H1 (cell line): Measurements from ENCODE around the gene SS18. TPM values are rescaled to one million over a fixed set of nuclear protein-coding genes. Genes with fewer than 3 reads are reported as not detected.

Source experiments
- CTCF ChIA-PET: fragments of 300-600 bp; sonication (Branson Sonifier 250); formaldehyde crosslinking; loops from one replicate; lab custom pipeline; 2021; ENCODE audit not compliant: partially characterized antibody; lab: Charles Lee
- POLR2A ChIA-PET: fragments of 300-600 bp; sonication (Branson Sonifier 250); formaldehyde crosslinking; loops from one replicate; lab custom pipeline; 2021; ENCODE audit warnings: inconsistent platforms; ENCODE audit not compliant: partially characterized antibody; lab: Charles Lee
- DNase-seq, 2 experiments: peaks; one replicate each; pipeline versions ENCODE4 v3.0.0 to v3.0.0-alpha.2; 2010 to 2022; ENCODE audit warnings: low spot score in 2 of 2, low read depth in 1 of 2, mixed read lengths in 1 of 2
- FAIRE-seq: peaks from 2 replicates; lab custom pipeline; 2011; peaks lifted over from hg19 to GRCh38; lab: Jason Lieb, UNC
- H2AFZ ChIP-seq: 2 replicates; pipeline ENCODE4 v1.8.1; 2012; ENCODE audit warnings: low read length, inconsistent platforms
- H2AK5ac ChIP-seq: 2 replicates; pipeline ENCODE4 v1.6.1; 2013; ENCODE audit warnings: low read depth, low read length
- H2BK120ac ChIP-seq: replicated peaks from 2 replicates; pipeline ENCODE3; 2013; ENCODE audit warnings: low read depth, low read length, inconsistent platforms
- H2BK12ac ChIP-seq: 2 replicates; pipeline ENCODE4 v1.6.1; 2013; ENCODE audit warnings: low read depth, low read length
- H2BK15ac ChIP-seq: 2 replicates; pipeline ENCODE4 v1.6.1; 2013; ENCODE audit warnings: low read length
- H2BK20ac ChIP-seq: 2 replicates; pipeline ENCODE4 v1.6.1; 2013; ENCODE audit warnings: low read length
- H2BK5ac ChIP-seq: 2 replicates; pipeline ENCODE4 v1.6.1; 2013; ENCODE audit warnings: low read depth, low read length
- H3K14ac ChIP-seq: 2 replicates; pipeline ENCODE4 v1.6.1; 2013; ENCODE audit warnings: inconsistent platforms; ENCODE audit not compliant: insufficient read length
- H3K18ac ChIP-seq: 2 replicates; pipeline ENCODE4 v1.6.1; 2013; ENCODE audit warnings: low read length; ENCODE audit errors: extremely low read depth
- H3K23ac ChIP-seq: 2 replicates; pipeline ENCODE4 v1.6.1; 2013; ENCODE audit warnings: inconsistent platforms; ENCODE audit not compliant: insufficient read length
- H3K23me2 ChIP-seq: 2 replicates; pipeline ENCODE4 v1.6.1; 2013; ENCODE audit warnings: low read depth, low read length
- H3K27ac ChIP-seq: 2 replicates; pipeline ENCODE4 v1.6.1; 2011; ENCODE audit warnings: low read depth, low read length, inconsistent platforms
- H3K27me3 ChIP-seq, 4 experiments: replicated peaks in 1 of 4; 1 replicate in 1 of 4; 2 replicates in 3 of 4; pipeline versions ENCODE4 v1.6.1 to v1.8.1; 2011 to 2013; ENCODE audit warnings: low read length in 3 of 4, mild to moderate bottlenecking in 3 of 4, inconsistent platforms in 2 of 4, mixed read lengths in 2 of 4, moderate library complexity in 1 of 4; ENCODE audit not compliant: control insufficient read depth in 3 of 4, insufficient read depth in 3 of 4; ENCODE audit errors: extremely low read depth in 1 of 4
- H3K36me3 ChIP-seq, 4 experiments: 2 replicates each; pipeline versions ENCODE4 v1.6.1 to v1.8.1; 2011 to 2013; ENCODE audit warnings: mild to moderate bottlenecking in 4 of 4, low read length in 3 of 4, moderate library complexity in 2 of 4, control low read depth in 1 of 4, inconsistent platforms in 1 of 4; ENCODE audit not compliant: insufficient read depth in 4 of 4, control insufficient read depth in 2 of 4
- H3K4ac ChIP-seq: replicated peaks from 2 replicates; pipeline ENCODE3; 2013; ENCODE audit warnings: low read length, low read depth, mixed read lengths, inconsistent platforms; ENCODE audit not compliant: insufficient read length
- H3K4me1 ChIP-seq, 4 experiments: replicated peaks in 1 of 4; 1 replicate in 1 of 4; 2 replicates in 3 of 4; pipeline versions ENCODE4 v1.6.1 to v1.8.1; 2011 to 2013; ENCODE audit warnings: low read length in 3 of 4, inconsistent platforms in 2 of 4, mixed read lengths in 1 of 4; ENCODE audit not compliant: insufficient read depth in 4 of 4, control insufficient read depth in 3 of 4
- H3K4me2 ChIP-seq, 2 experiments: 2 replicates each; pipeline versions ENCODE4 v1.6.1 to v1.8.1; 2011 to 2013; ENCODE audit warnings: low read depth in 2 of 2, low read length in 2 of 2, control low read depth in 1 of 2, inconsistent platforms in 1 of 2, mild to moderate bottlenecking in 1 of 2; ENCODE audit not compliant: insufficient read depth in 1 of 2
- H3K4me3 ChIP-seq, 4 experiments: fragments of 200-600, 300-600 bp in 1 of 4; sonication (generic), shearing (Covaris generic), sonication (Bioruptor Twin) in 1 of 4; 2 replicates each; pipeline versions ENCODE4 v1.5.1 to v1.8.1; 2011 to 2016; ENCODE audit warnings: low read length in 4 of 4, low read depth in 3 of 4, control low read depth in 2 of 4, inconsistent platforms in 2 of 4, mild to moderate bottlenecking in 2 of 4, mixed read lengths in 1 of 4, moderate library complexity in 1 of 4; ENCODE audit not compliant: insufficient read depth in 2 of 4; ENCODE audit errors: extremely low read depth in 1 of 4
- H3K56ac ChIP-seq: replicated peaks from 2 replicates; pipeline ENCODE3; 2013; ENCODE audit warnings: low read depth, mild to moderate bottlenecking, mixed read lengths, low read length, inconsistent platforms; ENCODE audit not compliant: insufficient read length
- H3K79me1 ChIP-seq: 2 replicates; pipeline ENCODE4 v1.6.1; 2013; ENCODE audit warnings: low read depth, low read length, control low read depth
- H3K79me2 ChIP-seq, 2 experiments: 2 replicates each; pipeline versions ENCODE4 v1.6.1 to v1.8.1; 2012 to 2013; ENCODE audit warnings: low read length in 2 of 2, mild to moderate bottlenecking in 2 of 2, inconsistent platforms in 1 of 2; ENCODE audit not compliant: insufficient read depth in 2 of 2, control insufficient read depth in 1 of 2
- H3K9ac ChIP-seq, 4 experiments: replicated peaks in 1 of 4; 1 replicate in 1 of 4; 2 replicates in 3 of 4; pipeline versions ENCODE4 v1.6.1 to v1.8.1; 2011 to 2013; ENCODE audit warnings: low read depth in 3 of 4, low read length in 3 of 4, control low read depth in 2 of 4, mild to moderate bottlenecking in 2 of 4, moderate library complexity in 2 of 4, inconsistent platforms in 1 of 4; ENCODE audit errors: extremely low read depth in 1 of 4
- H3K9me3 ChIP-seq, 2 experiments: 2 replicates each; pipeline versions ENCODE4 v1.6.1 to v1.8.1; 2012 to 2013; ENCODE audit warnings: mild to moderate bottlenecking in 2 of 2, moderate library complexity in 2 of 2, control low read depth in 1 of 2, inconsistent platforms in 1 of 2, low read depth in 1 of 2, low read length in 1 of 2, mixed read lengths in 1 of 2; ENCODE audit not compliant: insufficient read depth in 2 of 2
- H4K20me1 ChIP-seq, 2 experiments: replicated peaks in 1 of 2; 2 replicates each; pipeline versions ENCODE3 to v1.8.1; 2011 to 2013; ENCODE audit warnings: inconsistent platforms in 2 of 2, low read length in 2 of 2, mild to moderate bottlenecking in 1 of 2; ENCODE audit not compliant: insufficient read depth in 2 of 2, control insufficient read depth in 1 of 2
- H4K5ac ChIP-seq: 2 replicates; pipeline ENCODE4 v1.6.1; 2013; ENCODE audit warnings: low read length, low read depth, mixed read lengths, inconsistent platforms; ENCODE audit not compliant: insufficient read length
- H4K8ac ChIP-seq: 2 replicates; pipeline ENCODE4 v1.8.0; 2013; ENCODE audit warnings: mild to moderate bottlenecking, moderate library complexity, low read length, inconsistent platforms; ENCODE audit not compliant: insufficient read depth; ENCODE audit errors: extremely low read depth
- H4K91ac ChIP-seq: replicated peaks from 2 replicates; pipeline ENCODE3; 2013; ENCODE audit warnings: low read length, mixed read lengths, inconsistent platforms; ENCODE audit not compliant: insufficient read length
- BCL11A ChIP-seq, 2 experiments: IDR thresholded peaks; one replicate each; pipeline ENCODE4 v1.6.1; 2011; ENCODE audit warnings: low read depth in 2 of 2, low read length in 2 of 2, mild to moderate bottlenecking in 2 of 2
- EZH2 ChIP-seq: fragments of 200-600 bp; sonication (generic); IDR thresholded peaks from 2 replicates; pipeline ENCODE4 v1.7.1; 2012; ENCODE audit warnings: low read depth, mild to moderate bottlenecking, moderate library complexity, low read length, inconsistent platforms; ENCODE audit not compliant: severe bottlenecking
- GABPA ChIP-seq: IDR thresholded peaks from 2 replicates; pipeline ENCODE4 v1.6.1; 2011; ENCODE audit warnings: mild to moderate bottlenecking, low read length, moderate library complexity, borderline replicate concordance; ENCODE audit not compliant: insufficient read depth
- GTF2F1 ChIP-seq: IDR thresholded peaks from 2 replicates; pipeline ENCODE4 v1.6.1; 2012; ENCODE audit warnings: low read depth, low read length, improper control_type of control experiment, borderline replicate concordance
- JUN ChIP-seq: IDR thresholded peaks from 2 replicates; pipeline ENCODE4 v1.6.1; 2011; ENCODE audit warnings: low read depth, mild to moderate bottlenecking, improper control_type of control experiment, low read length
- JUND ChIP-seq: IDR thresholded peaks from 2 replicates; pipeline ENCODE4 v1.6.1; 2011; ENCODE audit warnings: mild to moderate bottlenecking, improper control_type of control experiment, low read length
- MAFK ChIP-seq: IDR thresholded peaks from 2 replicates; pipeline ENCODE4 v1.6.1; 2012; ENCODE audit warnings: low read depth, mild to moderate bottlenecking, improper control_type of control experiment, low read length
- SP1 ChIP-seq: IDR thresholded peaks from 2 replicates; pipeline ENCODE4 v1.6.1; 2011; ENCODE audit warnings: low read depth, low read length
- SP2 ChIP-seq: IDR thresholded peaks from 2 replicates; pipeline ENCODE4 v1.6.1; 2012; ENCODE audit warnings: mild to moderate bottlenecking, low read length, inconsistent platforms
- SUZ12 ChIP-seq: fragments of 200-600 bp; sonication (generic); IDR thresholded peaks from 2 replicates; pipeline ENCODE4 v1.6.1; 2012; ENCODE audit warnings: mild to moderate bottlenecking, inconsistent platforms, low read length, moderate library complexity, mixed read lengths
- TCF12 ChIP-seq: IDR thresholded peaks from 2 replicates; pipeline ENCODE4 v1.6.1; 2011; ENCODE audit warnings: low read depth, mild to moderate bottlenecking, low read length
- WGBS, 2 experiments: shearing (Covaris generic) in 1 of 2; methylation state at CpG; one replicate each; pipeline versions ENCODE4 v1.1.6 to v1.1.7; 2013 to 2015; ENCODE audit warnings: low lambda C conversion rate in 2 of 2, mixed read lengths in 2 of 2, inconsistent platforms in 1 of 2, low coverage in 1 of 2, missing lambda C conversion rate in 1 of 2; ENCODE audit not compliant: insufficient replicate concordance in 2 of 2, insufficient coverage in 1 of 2, insufficient read length in 1 of 2; ENCODE audit errors: extremely low coverage in 1 of 2, missing lambda C conversion rate in 1 of 2; 5-methylcytosine and 5-hydroxymethylcytosine counted together
- polyA plus RNA-seq, 7 experiments: library from polyadenylated mRNA; depleted of rRNA in 3 of 7; stranded (reverse) in 5 of 7; unstranded in 2 of 7; fragments of >200 nt in 5 of 7; fragments of 200-250 nt in 2 of 7; gene quantifications; 1 replicate in 5 of 7; 2 replicates in 1 of 7; 4 replicates in 1 of 7; pipeline versions ENCODE4 v1.2.1 to v1.2.3, GENCODE V29; 2011 to 2013; ENCODE audit warnings: missing spikeins in 2 of 7, mixed read lengths in 2 of 7
- total RNA-seq: library from RNA; stranded (reverse); fragmentation: NEBNext Ultra II Directional; extraction: Animal tissue kit (Norgen Biotek cat#: 25700); gene quantifications from 2 replicates; pipeline ENCODE4 v1.2.1, GENCODE V29; 2021
- TF ChIP-seq, protein P1 (sequence below): IDR thresholded peaks from 2 replicates; pipeline ENCODE4 v1.6.1; 2012; ENCODE audit warnings: inconsistent platforms
- TF ChIP-seq, protein P2 (sequence below): IDR thresholded peaks from 2 replicates; pipeline ENCODE4 v1.6.1; 2012; ENCODE audit warnings: low read length, inconsistent platforms

Gene SS18
- total and polyA plus RNA-seq, 2 of the 8 experiments (the other 6 are each of a cell fraction or from before 2014, with no cell fraction given): 83.5 to 106 TPM

- Histone ChIP-seq H3K79me2 (no peaks in the 10 kb centered on the region), H2AK5ac (no peak overlapping the region), H3K23me2 (no peaks in the 10 kb centered on the region), H3K36me3 (no peaks in the 10 kb centered on the region), H4K20me1 (no peaks in the 10 kb centered on the region), H2BK20ac (no peak overlapping the region), H3K56ac (no peak overlapping the region), H3K14ac (no peak overlapping the region), H2BK12ac (no peak overlapping the region), H4K91ac (no peak overlapping the region), H3K27me3 (no peaks in the 10 kb centered on the region), H4K8ac (no peak overlapping the region), H3K18ac (no peak overlapping the region), H3K4me3 (no peak overlapping the region), H3K4me1 (no peaks in the 10 kb centered on the region), H3K9ac (no peak overlapping the region), H4K5ac (no peak overlapping the region), H2BK120ac (no peak overlapping the region), H3K4me2 (no peak overlapping the region), H3K27ac (no peak overlapping the region), H3K79me1 (no peaks in the 10 kb centered on the region), H2BK15ac (no peak overlapping the region), H3K9me3 (no peaks in the 10 kb centered on the region), H2AFZ (no peak overlapping the region), H3K23ac (no peak overlapping the region), H3K4ac (no peak overlapping the region), H2BK5ac (no peak overlapping the region)
- no peak for DNase-seq
- POLR2A ChIA-PET: no interaction called here
- FAIRE-seq: no peak
- CTCF ChIA-PET: interaction anchor here (1.1 to 3.0 kb wide), 2 partner anchors 11 to 29 kb away, joined by 3 to 7 read pairs; no protein-coding TSS in a partner anchor
- WGBS, 2 experiments: 90% methylated on average over 2 of the region's 2 CpGs; no CpG with 5 or more reads in 1 of the 2 experiments
- TF ChIP-seq SP2 (no peak), SP1 (no peak), BCL11A (IDR thresholded peaks at IDR 0.05; ENCODE audit: low read depth in 2 of 2, low read length in 2 of 2) (no peak), EZH2 (no peak), TCF12 (no peak), MAFK (no peak), GTF2F1 (no peak), JUN (no peak), JUND (no peak), GABPA (no peak), SUZ12 (no peak)
- TF ChIP-seq, protein P1, sequence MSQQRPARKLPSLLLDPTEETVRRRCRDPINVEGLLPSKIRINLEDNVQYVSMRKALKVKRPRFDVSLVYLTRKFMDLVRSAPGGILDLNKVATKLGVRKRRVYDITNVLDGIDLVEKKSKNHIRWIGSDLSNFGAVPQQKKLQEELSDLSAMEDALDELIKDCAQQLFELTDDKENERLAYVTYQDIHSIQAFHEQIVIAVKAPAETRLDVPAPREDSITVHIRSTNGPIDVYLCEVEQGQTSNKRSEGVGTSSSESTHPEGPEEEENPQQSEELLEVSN: no peak
- TF ChIP-seq, protein P2, sequence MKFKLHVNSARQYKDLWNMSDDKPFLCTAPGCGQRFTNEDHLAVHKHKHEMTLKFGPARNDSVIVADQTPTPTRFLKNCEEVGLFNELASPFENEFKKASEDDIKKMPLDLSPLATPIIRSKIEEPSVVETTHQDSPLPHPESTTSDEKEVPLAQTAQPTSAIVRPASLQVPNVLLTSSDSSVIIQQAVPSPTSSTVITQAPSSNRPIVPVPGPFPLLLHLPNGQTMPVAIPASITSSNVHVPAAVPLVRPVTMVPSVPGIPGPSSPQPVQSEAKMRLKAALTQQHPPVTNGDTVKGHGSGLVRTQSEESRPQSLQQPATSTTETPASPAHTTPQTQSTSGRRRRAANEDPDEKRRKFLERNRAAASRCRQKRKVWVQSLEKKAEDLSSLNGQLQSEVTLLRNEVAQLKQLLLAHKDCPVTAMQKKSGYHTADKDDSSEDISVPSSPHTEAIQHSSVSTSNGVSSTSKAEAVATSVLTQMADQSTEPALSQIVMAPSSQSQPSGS: no peak
Measured at GRCh38 chr18:26003356-26003755, 87.1 kb downstream of the SS18 start.
